ENCODE measurements around the gene PGM2L1.
"Not testable (repeated sequence)": the region's sequence is repeated elsewhere in the genome, so short reads cannot be mapped to it uniquely, and the experiment has no call there.

The PGM2L1 gene

GRCh38 chr11:74397501-74398243 lies 561 bp downstream of the PGM2L1 start:
- FAIRE-seq, result peak; percentile 71

- peak; percentile 39 for FAIRE-seq
Observed at GRCh38 chr11:74392256-74392655, 6.0 kb downstream of the PGM2L1 start.

GRCh38 chr11:74391193-74391592 lies 7.0 kb downstream of the PGM2L1 start:
- no peak for FAIRE-seq

- no peak for FAIRE-seq
Observed at GRCh38 chr11:74390697-74391096, 7.5 kb downstream of the PGM2L1 start.

- peak; percentile 93 for FAIRE-seq
Observed at GRCh38 chr11:74388678-74389327, 9.4 kb downstream of the PGM2L1 start.

- no peak for FAIRE-seq
Observed at GRCh38 chr11:74384641-74385040, 13.6 kb downstream of the PGM2L1 start.

- no peak for FAIRE-seq
Observed at GRCh38 chr11:74380746-74381439, 17.3 kb downstream of the PGM2L1 start.

GRCh38 chr11:74377689-74378088 lies 20.5 kb downstream of the PGM2L1 start:
- no peak for FAIRE-seq

- FAIRE-seq, result no peak
Observed at GRCh38 chr11:74373382-74373781, 24.9 kb downstream of the PGM2L1 start.

- FAIRE-seq, result no peak
Observed at GRCh38 chr11:74371269-74372052, 26.8 kb downstream of the PGM2L1 start.

- FAIRE-seq, result no peak
Observed at GRCh38 chr11:74370123-74370522, 28.1 kb downstream of the PGM2L1 start.

- no peak for FAIRE-seq
Observed at GRCh38 chr11:74367881-74368280, 30.4 kb downstream of the PGM2L1 start.

- no peak for FAIRE-seq
Observed at GRCh38 chr11:74366576-74366975, 31.7 kb downstream of the PGM2L1 start.

GRCh38 chr11:74365805-74366204 lies 32.4 kb downstream of the PGM2L1 start:
- not testable (repeated sequence) for FAIRE-seq

GRCh38 chr11:74357449-74357848 lies 40.8 kb downstream of the PGM2L1 start:
- FAIRE-seq, result no peak

- FAIRE-seq, result no peak
Observed at GRCh38 chr11:74355626-74356025, 42.6 kb downstream of the PGM2L1 start.

- no peak for FAIRE-seq
Observed at GRCh38 chr11:74354036-74354435, 44.2 kb downstream of the PGM2L1 start.

- no peak for FAIRE-seq
Observed at GRCh38 chr11:74347381-74347780, 50.9 kb downstream of the PGM2L1 start.

- FAIRE-seq, result no peak
Observed at GRCh38 chr11:74345420-74345819, 52.8 kb downstream of the PGM2L1 start.

- no peak for FAIRE-seq
Observed at GRCh38 chr11:74341921-74342320, 56.3 kb downstream of the PGM2L1 start.

- no peak for FAIRE-seq
Observed at GRCh38 chr11:74339619-74340018, 58.6 kb downstream of the PGM2L1 start.

- no peak for FAIRE-seq
Observed at GRCh38 chr11:74338963-74339362, 59.3 kb downstream of the PGM2L1 start.

- FAIRE-seq, result no peak
Observed at GRCh38 chr11:74333193-74333592, 65.0 kb downstream of the PGM2L1 start.
